ENCODE data around the gene CARNS1. TPM values are rescaled to one million over a fixed set of nuclear protein-coding genes. Genes with fewer than 3 reads are reported as not detected.

The CARNS1 gene
- total RNA-seq, 2 experiments from 2014 or later = 1.9 to 2.0 TPM

GRCh38 chr11:67455054-67455453, 39.6 kb downstream of the CARNS1 start, which contains the start of gene CABP4:
Gene CABP4 (plus strand): TSS chr11:67455354. CDS start chr11:67455424, 70 bp downstream.
- CTCF ChIA-PET = interaction anchor here (1.3 kb wide), 1 partner anchor 13 kb away, joined by 3 read pairs; no protein-coding TSS in a partner anchor
- POLR2A ChIA-PET = no interaction called here

- ChIA-PET CTCF (interaction anchor here (1.0 kb wide), 1 partner anchor 103 kb away, joined by 4 read pairs; the partner anchor contains the start of gene POLD4), POLR2A (interaction anchor here (1.0 kb wide), 1 partner anchor 18 kb away, joined by 3 read pairs; no protein-coding TSS in a partner anchor)
Measured at GRCh38 chr11:67456068-67456705, 40.7 kb downstream of the CARNS1 start.

GRCh38 chr11:67457453-67457852, 42.0 kb downstream of the CARNS1 start:
- POLR2A ChIA-PET = no interaction called here
- CTCF ChIA-PET = no interaction called here

GRCh38 chr11:67458266-67458665, 42.8 kb downstream of the CARNS1 start:
- ChIA-PET POLR2A (no interaction called here), CTCF (interaction anchor here (1.2 kb wide), 1 partner anchor 11 kb away, joined by 4 read pairs; the partner anchor contains the start of gene TMEM134)

GRCh38 chr11:67463186-67463585, 47.7 kb downstream of the CARNS1 start:
- POLR2A ChIA-PET = interaction anchor here (2.9 kb wide), 1 partner anchor 26 kb away, joined by 25 read pairs; the partner anchor contains the start of gene PTPRCAP
- CTCF ChIA-PET = no interaction called here

- CTCF ChIA-PET = no interaction called here
- POLR2A ChIA-PET = interaction anchor here (2.9 kb wide), 1 partner anchor 26 kb away, joined by 25 read pairs; the partner anchor contains the start of gene PTPRCAP
Measured at GRCh38 chr11:67463680-67464410, 48.4 kb downstream of the CARNS1 start.

- POLR2A ChIA-PET = interaction anchor here (0.6 to 2.9 kb wide), 4 partner anchors 14 to 57 kb away, joined by 3 to 25 read pairs (median 4); partner anchors contain the start of gene PTPRCAP
- CTCF ChIA-PET = interaction anchor here (0.6 to 1.6 kb wide), 7 partner anchors 14 to 40 kb away, joined by 3 to 7 read pairs (median 3); partner anchors contain the start of genes PITPNM1 and PTPRCAP
Measured at GRCh38 chr11:67464411-67465188, 49.1 kb downstream of the CARNS1 start.

- ChIA-PET POLR2A (interaction anchor here (0.6 to 2.9 kb wide), 5 partner anchors 15 to 57 kb away, joined by 3 to 25 read pairs (median 4); partner anchors contain the start of gene PTPRCAP), CTCF (interaction anchor here (0.6 to 1.6 kb wide), 7 partner anchors 13 to 40 kb away, joined by 3 to 7 read pairs (median 3); partner anchors contain the start of genes PITPNM1 and PTPRCAP)
Measured at GRCh38 chr11:67465189-67465510, 49.7 kb downstream of the CARNS1 start.

GRCh38 chr11:67465530-67465929, 50.1 kb downstream of the CARNS1 start:
- ChIA-PET POLR2A (interaction anchor here (0.6 to 2.9 kb wide), 6 partner anchors 13 to 58 kb away, joined by 3 to 25 read pairs (median 4); partner anchors contain the start of genes GPR152 and PTPRCAP), CTCF (interaction anchor here (0.8 to 1.6 kb wide), 6 partner anchors 13 to 39 kb away, joined by 3 to 7 read pairs (median 3); partner anchors contain the start of genes PITPNM1 and PTPRCAP)

GRCh38 chr11:67466367-67466766, 50.9 kb downstream of the CARNS1 start:
- ChIA-PET CTCF (interaction anchor here (1.2 to 2.5 kb wide), 3 partner anchors 27 to 65 kb away, joined by 3 to 11 read pairs (median 5); partner anchors contain the start of genes PITPNM1 and PPP1CA), POLR2A (interaction anchor here (0.7 to 2.9 kb wide), 5 partner anchors 14 to 29 kb away, joined by 3 to 25 read pairs (median 12); partner anchors contain the start of genes GPR152 and PTPRCAP)

- CTCF ChIA-PET = interaction anchor here (0.8 to 2.5 kb wide), 3 partner anchors 62 to 150 kb away, joined by 3 to 11 read pairs (median 4); partner anchors contain the start of gene PPP1CA
Measured at GRCh38 chr11:67466962-67467771, 51.7 kb downstream of the CARNS1 start.

GRCh38 chr11:67468056-67468455, 52.6 kb downstream of the CARNS1 start:
- ChIA-PET CTCF (interaction anchor here (0.9 to 2.5 kb wide), 6 partner anchors 14 to 76 kb away, joined by 3 to 11 read pairs (median 4); partner anchors contain the start of genes PPP1CA and RAD9A), POLR2A (interaction anchor here (0.7 to 2.6 kb wide), 13 partner anchors 16 to 67 kb away, joined by 3 to 16 read pairs (median 6); partner anchors contain the start of genes PPP1CA, PTPRCAP and TBC1D10C)

More at GRCh38 chr11:67466962-67467771, 51.7 kb downstream of the CARNS1 start:
- POLR2A ChIA-PET = interaction anchor here (1.5 to 2.6 kb wide), 6 partner anchors 19 to 66 kb away, joined by 4 to 16 read pairs (median 8); partner anchors contain the start of genes PPP1CA, PTPRCAP and TBC1D10C

- ChIA-PET CTCF (interaction anchor here (0.9 to 2.5 kb wide), 6 partner anchors 14 to 76 kb away, joined by 3 to 11 read pairs (median 4); partner anchors contain the start of genes PPP1CA and RAD9A), POLR2A (interaction anchor here (0.5 to 2.6 kb wide), 15 partner anchors 15 to 115 kb away, joined by 3 to 16 read pairs (median 6); partner anchors contain the start of genes AIP, POLD4, PPP1CA and PTPRCAP)
Measured at GRCh38 chr11:67468456-67468758, 52.9 kb downstream of the CARNS1 start.

- POLR2A ChIA-PET = interaction anchor here (0.5 to 2.6 kb wide), 15 partner anchors 14 to 116 kb away, joined by 3 to 16 read pairs (median 6); partner anchors contain the start of genes AIP, POLD4, PPP1CA and PTPRCAP
Measured at GRCh38 chr11:67468759-67469507, 53.5 kb downstream of the CARNS1 start, which contains the start of gene TMEM134. Gene TMEM134 (minus strand): TSS chr11:67469251. CDS start chr11:67469192, 59 bp downstream.

GRCh38 chr11:67469508-67469811, 54.0 kb downstream of the CARNS1 start:
- ChIA-PET CTCF (interaction anchor here (0.6 to 2.8 kb wide), 7 partner anchors 11 to 68 kb away, joined by 3 to 6 read pairs (median 3); partner anchors contain the start of genes PPP1CA and PTPRCAP), POLR2A (interaction anchor here (0.6 to 2.4 kb wide), 3 partner anchors 17 to 68 kb away, joined by 3 to 6 read pairs (median 6); partner anchors contain the start of gene PPP1CA)

More at GRCh38 chr11:67468759-67469507, 53.5 kb downstream of the CARNS1 start, which contains the start of gene TMEM134:
- CTCF ChIA-PET = interaction anchor here (0.8 to 2.8 kb wide), 9 partner anchors 11 to 77 kb away, joined by 3 to 11 read pairs (median 4); partner anchors contain the start of genes PPP1CA, PTPRCAP and RAD9A

All from activated CD8-positive, alpha-beta memory T cell treated with anti-CD3 and anti-CD28 coated beads for 36 hours (primary cell).